ENCODE results near the gene GSAP.

DNA sequence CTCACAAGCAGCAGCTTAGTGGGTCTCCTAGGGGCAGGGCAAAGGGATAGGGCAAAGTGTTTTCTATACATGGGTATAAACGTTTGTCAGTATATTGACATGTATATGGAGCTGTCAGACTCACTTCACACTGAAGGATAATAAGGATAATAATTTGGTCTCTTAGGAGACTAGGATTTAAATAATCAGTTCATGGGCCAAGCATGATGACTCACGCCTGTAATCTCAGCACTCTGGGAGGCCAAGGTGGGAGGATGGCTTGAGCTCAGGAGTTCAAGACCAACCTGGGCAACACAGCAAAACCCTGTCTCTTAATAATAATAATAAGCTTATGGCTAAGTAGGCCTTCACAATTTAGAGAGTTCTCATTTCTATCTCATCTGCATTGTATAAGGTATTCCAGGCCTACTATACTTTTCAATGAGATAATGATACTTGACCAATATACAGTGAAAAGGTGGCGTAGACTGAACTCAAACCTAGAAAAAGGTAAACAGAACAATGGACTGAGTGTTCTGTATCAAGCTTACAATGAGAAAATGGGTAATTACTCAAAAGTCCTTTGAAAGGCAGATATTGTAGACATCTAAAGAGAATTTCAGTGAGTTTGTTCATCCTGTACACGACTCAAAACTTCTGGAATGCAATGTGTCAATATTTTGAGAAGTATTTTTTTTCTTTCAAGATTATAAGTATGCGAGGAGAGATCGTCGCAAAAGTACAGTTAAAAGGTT lies 7.0 kb downstream of the GSAP start:
- TF ChIP-seq, protein P1, sequence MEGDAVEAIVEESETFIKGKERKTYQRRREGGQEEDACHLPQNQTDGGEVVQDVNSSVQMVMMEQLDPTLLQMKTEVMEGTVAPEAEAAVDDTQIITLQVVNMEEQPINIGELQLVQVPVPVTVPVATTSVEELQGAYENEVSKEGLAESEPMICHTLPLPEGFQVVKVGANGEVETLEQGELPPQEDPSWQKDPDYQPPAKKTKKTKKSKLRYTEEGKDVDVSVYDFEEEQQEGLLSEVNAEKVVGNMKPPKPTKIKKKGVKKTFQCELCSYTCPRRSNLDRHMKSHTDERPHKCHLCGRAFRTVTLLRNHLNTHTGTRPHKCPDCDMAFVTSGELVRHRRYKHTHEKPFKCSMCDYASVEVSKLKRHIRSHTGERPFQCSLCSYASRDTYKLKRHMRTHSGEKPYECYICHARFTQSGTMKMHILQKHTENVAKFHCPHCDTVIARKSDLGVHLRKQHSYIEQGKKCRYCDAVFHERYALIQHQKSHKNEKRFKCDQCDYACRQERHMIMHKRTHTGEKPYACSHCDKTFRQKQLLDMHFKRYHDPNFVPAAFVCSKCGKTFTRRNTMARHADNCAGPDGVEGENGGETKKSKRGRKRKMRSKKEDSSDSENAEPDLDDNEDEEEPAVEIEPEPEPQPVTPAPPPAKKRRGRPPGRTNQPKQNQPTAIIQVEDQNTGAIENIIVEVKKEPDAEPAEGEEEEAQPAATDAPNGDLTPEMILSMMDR (IDR thresholded peaks at IDR 0.05), result no peak
- TF ChIP-seq POLR2A (IDR thresholded peaks at IDR 0.05), result no peak
